IMR-90 (cell line): Measurements from ENCODE around the gene BRCA1. TPM values are rescaled to one million over a fixed set of nuclear protein-coding genes. Genes with fewer than 3 reads are reported as not detected.

Experiments used
- ATAC-seq: fragments of 200-7000 bp; cut with Tn5 transposase; 2 replicates; pipeline ENCODE4 v1.9.1; 2020; ENCODE audit warnings: low read depth, mild to moderate bottlenecking, moderate library complexity
- BruUV-seq: library from RNA; stranded (reverse); fragments of 400-500 nt; replicated peaks from 2 replicates; lab custom pipeline; 2021; lab: Mats Ljungman, UMichigan
- CTCF ChIA-PET: fragments of 300-600 bp; formaldehyde crosslinking; extraction: SDS; loops from one replicate; lab custom pipeline; 2021; ENCODE audit warnings: antibody characterized with exemption; lab: Yijun Ruan, JAX
- POLR2A ChIA-PET: fragments of 300-600 bp; sonication (Branson Sonifier 250); formaldehyde crosslinking; loops from one replicate; lab custom pipeline; 2022; ENCODE audit warnings: antibody characterized with exemption; ENCODE audit not compliant: unreplicated experiment; lab: Charles Lee
- DNase-seq: peaks from one replicate; pipeline ENCODE4 v3.0.0; 2013
- H2AFZ ChIP-seq: replicated peaks from 2 replicates; pipeline ENCODE3; 2013; ENCODE audit warnings: low read length, mild to moderate bottlenecking; ENCODE audit not compliant: poor library complexity
- H2AK5ac ChIP-seq: 2 replicates; pipeline ENCODE4 v1.6.1; 2013; ENCODE audit warnings: low read depth, low read length, inconsistent platforms
- H2AK9ac ChIP-seq: replicated peaks from 2 replicates; pipeline ENCODE3; 2013; ENCODE audit warnings: mild to moderate bottlenecking, low read depth, low read length, moderate library complexity; ENCODE audit not compliant: poor library complexity
- H2BK120ac ChIP-seq: 2 replicates; pipeline ENCODE4 v1.6.1; 2013; ENCODE audit warnings: low read depth, low read length, inconsistent platforms
- H2BK15ac ChIP-seq: 3 replicates; pipeline ENCODE4 v1.6.1; 2013; ENCODE audit warnings: low read depth, low read length, inconsistent platforms
- H2BK20ac ChIP-seq: 2 replicates; pipeline ENCODE4 v1.6.1; 2013; ENCODE audit warnings: low read depth, mild to moderate bottlenecking, inconsistent platforms, low read length, moderate library complexity
- H2BK5ac ChIP-seq: 2 replicates; pipeline ENCODE4 v1.6.1; 2013; ENCODE audit warnings: mild to moderate bottlenecking, low read depth, low read length, inconsistent platforms; ENCODE audit not compliant: poor library complexity, severe bottlenecking
- H3K14ac ChIP-seq: replicated peaks from 2 replicates; pipeline ENCODE4 v1.6.1; 2013; ENCODE audit warnings: low read depth, low read length, inconsistent platforms
- H3K18ac ChIP-seq: 2 replicates; pipeline ENCODE4 v1.6.1; 2013; ENCODE audit warnings: low read depth, low read length, control low read depth
- H3K23ac ChIP-seq: 2 replicates; pipeline ENCODE4 v1.6.1; 2013; ENCODE audit warnings: low read depth, low read length, inconsistent platforms
- H3K27ac ChIP-seq: 2 replicates; pipeline ENCODE4 v1.5.1; 2013; ENCODE audit warnings: mild to moderate bottlenecking, control low read depth, low read length; ENCODE audit not compliant: insufficient read depth
- H3K27me3 ChIP-seq: 2 replicates; pipeline ENCODE4 v1.6.1; 2013; ENCODE audit warnings: low read length; ENCODE audit not compliant: control insufficient read depth, insufficient read depth
- H3K36me3 ChIP-seq: 2 replicates; pipeline ENCODE4 v1.6.1; 2013; ENCODE audit warnings: low read length, mixed read lengths; ENCODE audit not compliant: control insufficient read depth, insufficient read depth
- H3K4ac ChIP-seq: 2 replicates; pipeline ENCODE4 v1.6.1; 2013; ENCODE audit warnings: low read depth, low read length, inconsistent platforms
- H3K4me1 ChIP-seq: 2 replicates; pipeline ENCODE4 v1.6.1; 2013; ENCODE audit warnings: low read length, mixed read lengths; ENCODE audit not compliant: control insufficient read depth, insufficient read depth
- H3K4me2 ChIP-seq: 2 replicates; pipeline ENCODE4 v1.6.1; 2013; ENCODE audit warnings: low read depth, mild to moderate bottlenecking, control low read depth, low read length, moderate library complexity
- H3K4me3 ChIP-seq: 2 replicates; pipeline ENCODE4 v1.5.1; 2013; ENCODE audit warnings: low read depth, mild to moderate bottlenecking, control low read depth, low read length, moderate library complexity; ENCODE audit not compliant: insufficient read depth
- H3K56ac ChIP-seq: 2 replicates; pipeline ENCODE4 v1.6.1; 2013; ENCODE audit warnings: low read length, inconsistent platforms; ENCODE audit not compliant: insufficient read depth; ENCODE audit errors: extremely low read depth
- H3K79me1 ChIP-seq, 2 experiments: 2 replicates each; pipeline ENCODE4 v1.6.1; 2013; ENCODE audit warnings: low read length in 2 of 2, inconsistent platforms in 1 of 2, low read depth in 1 of 2
- H3K9ac ChIP-seq: 2 replicates; pipeline ENCODE4 v1.6.1; 2013; ENCODE audit warnings: low read depth, low read length, control low read depth
- H3K9me1 ChIP-seq: 2 replicates; pipeline ENCODE4 v1.6.1; 2013; ENCODE audit warnings: low read length, inconsistent platforms; ENCODE audit not compliant: insufficient read depth
- H3K9me3 ChIP-seq: 2 replicates; pipeline ENCODE4 v1.6.1; 2013; ENCODE audit warnings: low read length; ENCODE audit not compliant: control insufficient read depth, insufficient read depth
- H4K20me1 ChIP-seq: 2 replicates; pipeline ENCODE4 v1.6.1; 2013; ENCODE audit warnings: low read length, inconsistent platforms; ENCODE audit not compliant: insufficient read depth
- H4K5ac ChIP-seq: 2 replicates; pipeline ENCODE4 v1.6.1; 2013; ENCODE audit warnings: mild to moderate bottlenecking, low read depth, low read length, control low read depth
- H4K8ac ChIP-seq, 2 experiments: 2 replicates each; pipeline ENCODE4 v1.6.1; 2013; ENCODE audit warnings: low read depth in 2 of 2, low read length in 2 of 2, control low read depth in 1 of 2, inconsistent platforms in 1 of 2
- H4K91ac ChIP-seq: 2 replicates; pipeline ENCODE4 v1.6.1; 2013; ENCODE audit warnings: low read depth, low read length, inconsistent platforms; ENCODE audit not compliant: insufficient read depth
- BHLHE40 ChIP-seq: fragments of 150-350 bp; IDR thresholded peaks from 2 replicates; pipeline ENCODE4 v1.6.1; 2016; ENCODE audit warnings: mild to moderate bottlenecking, low read depth, low read length
- CEBPB ChIP-seq: IDR thresholded peaks from 2 replicates; pipeline ENCODE4 v1.6.1; 2012; ENCODE audit warnings: low read depth, low read length, improper control_type of control experiment
- CHD1 ChIP-seq: IDR thresholded peaks from 2 replicates; pipeline ENCODE4 v1.6.1; 2012; ENCODE audit warnings: low read depth, low read length, improper control_type of control experiment
- CTCF ChIP-seq: conservative IDR thresholded peaks from 2 replicates; pipeline ENCODE4 v1.5.1; 2012; ENCODE audit warnings: mild to moderate bottlenecking, low read depth, low read length, improper control_type of control experiment
- ELK1 ChIP-seq: fragments of 150-350 bp; IDR thresholded peaks from 2 replicates; pipeline ENCODE4 v1.6.1; 2016; ENCODE audit warnings: low read depth, mild to moderate bottlenecking, low read length, moderate library complexity, borderline replicate concordance
- FOS ChIP-seq: fragments of 150-350 bp; IDR thresholded peaks from 2 replicates; pipeline ENCODE4 v1.6.1; 2016; ENCODE audit warnings: low read depth, low read length
- MAFK ChIP-seq: IDR thresholded peaks from 2 replicates; pipeline ENCODE4 v1.6.1; 2012; ENCODE audit warnings: low read depth, low read length, improper control_type of control experiment
- MAZ ChIP-seq: IDR thresholded peaks from 2 replicates; pipeline ENCODE4 v1.6.1; 2012; ENCODE audit warnings: low read depth, mild to moderate bottlenecking, low read length, improper control_type of control experiment, moderate library complexity, borderline replicate concordance
- MXI1 ChIP-seq: IDR thresholded peaks from 2 replicates; pipeline ENCODE4 v1.6.1; 2012; ENCODE audit warnings: low read depth, mild to moderate bottlenecking, low read length, moderate library complexity, borderline replicate concordance
- NFE2L2 ChIP-seq: fragments of 150-350 bp; IDR thresholded peaks from 2 replicates; pipeline ENCODE4 v1.6.1; 2016; ENCODE audit warnings: low read depth, mild to moderate bottlenecking, low read length
- POLR2A ChIP-seq: IDR thresholded peaks from 2 replicates; pipeline ENCODE4 v1.6.1; 2012; ENCODE audit warnings: mild to moderate bottlenecking, low read depth, low read length
- RAD21 ChIP-seq: IDR thresholded peaks from 2 replicates; pipeline ENCODE4 v1.6.1; 2012; ENCODE audit warnings: low read length, improper control_type of control experiment
- RCOR1 ChIP-seq: IDR thresholded peaks from 2 replicates; pipeline ENCODE4 v1.6.1; 2012; ENCODE audit warnings: mild to moderate bottlenecking, low read length, improper control_type of control experiment; ENCODE audit not compliant: insufficient replicate concordance
- RFX5 ChIP-seq: IDR thresholded peaks from 2 replicates; pipeline ENCODE4 v1.8.0; 2012; ENCODE audit warnings: low read depth, mild to moderate bottlenecking, low read length, moderate library complexity
- SMC3 ChIP-seq: fragments of 150-350 bp; IDR thresholded peaks from 2 replicates; pipeline ENCODE4 v1.6.1; 2016; ENCODE audit warnings: low read depth, mild to moderate bottlenecking, antibody characterized with exemption, low read length, moderate library complexity
- USF2 ChIP-seq: fragments of 150-350 bp; IDR thresholded peaks from 2 replicates; pipeline ENCODE4 v1.6.1; 2017; ENCODE audit warnings: mild to moderate bottlenecking, antibody characterized with exemption, low read length, low read depth
- WGBS, 2 experiments: methylation state at CpG; one replicate each; pipeline versions ENCODE4 v1.1.5 to v1.1.7; 2013; ENCODE audit warnings: missing lambda C conversion rate in 2 of 2; ENCODE audit not compliant: insufficient read length in 1 of 2; ENCODE audit errors: extremely low coverage in 2 of 2; 5-methylcytosine and 5-hydroxymethylcytosine counted together
- dilution Hi-C: fragments of 300-500 bp; cut with HindIII; formaldehyde crosslinking; loops from one replicate; pipeline ENCODE4 v1.14.3; 2018; ENCODE audit warnings: low sequenced_read_pairs; ENCODE audit not compliant: unreplicated experiment
- in situ Hi-C: fragments of 300-500 bp; cut with MboI; formaldehyde crosslinking; loops from 3 replicates; pipeline ENCODE4 v1.14.3; 2019; ENCODE audit warnings: low sequenced_read_pairs, inconsistent platforms, mixed read lengths
- intact Hi-C: fragments of 100-400 bp; cut with micrococcal nuclease; formaldehyde crosslinking; loops from 2 replicates; pipeline ENCODE4 v1.10.0; 2022
- polyA plus RNA-seq, 3 experiments: library from polyadenylated mRNA; depleted of rRNA; stranded (reverse); fragments of >200 nt; gene quantifications; 2 replicates each; pipeline ENCODE4 v1.2.3, GENCODE V29; 2012; ENCODE audit warnings: low replicate concordance in 1 of 3
- total RNA-seq: library from RNA; depleted of rRNA; stranded (reverse); fragments of >200 nt; gene quantifications from 2 replicates; pipeline ENCODE4 v1.2.3, GENCODE V29; 2012

Gene BRCA1
- total and polyA plus RNA-seq, 2 of the 4 experiments (the other 2 are of a cell fraction): 8.3 to 17.7 TPM

GRCh38 chr17:43013296-43013695, 111.9 kb downstream of the BRCA1 start:
- H3K9ac ChIP-seq: no peak overlapping the region
- no peaks in the 10 kb centered on the region for H3K4me1 ChIP-seq
- peaks cover 2 to 31% of the 10 kb centered on the region in 2 experiments; a peak in 3 of 4 replicates for H3K79me1 ChIP-seq
- no peak overlapping the region for H3K14ac ChIP-seq
- peaks cover 17% of the 10 kb centered on the region for H3K9me1 ChIP-seq
- no peak overlapping the region for H4K91ac ChIP-seq
- no peak overlapping the region for H2AK9ac ChIP-seq
- no peak overlapping the region for H2BK5ac ChIP-seq
- WGBS, 2 experiments: 89% methylated on average over 3 of the region's 8 CpGs; no CpG with 5 or more reads in 1 of the 2 experiments
- no peak overlapping the region for H2BK120ac ChIP-seq
- TF ChIP-seq BHLHE40 (no peak), MXI1 (no peak), FOS (no peak), CEBPB (no peak), NFE2L2 (no peak), RCOR1 (no peak), RAD21 (no peak), USF2 (no peak), SMC3 (no peak), CTCF (no peak), RFX5 (no peak), MAZ (no peak), CHD1 (no peak), POLR2A (no peak), ELK1 (no peak), MAFK (no peak)
- H4K20me1 ChIP-seq: peaks cover 16% of the 10 kb centered on the region; the same call in 1 of the 2 replicates
- in situ Hi-C loops: no loop called here
- no peak overlapping the region for H2AK5ac ChIP-seq
- H3K27me3 ChIP-seq: no peaks in the 10 kb centered on the region
- H2AFZ ChIP-seq: no peak overlapping the region
- intact Hi-C loops: no loop called here
- DNase-seq (no peak), ATAC-seq (no peak)
- no peak overlapping the region for H3K4me2 ChIP-seq
- peaks cover 49% of the 10 kb centered on the region for H3K36me3 ChIP-seq
- H3K18ac ChIP-seq: no peak overlapping the region
- no peak overlapping the region for H4K8ac ChIP-seq
- ChIA-PET CTCF (no interaction called here), POLR2A (no interaction called here)
- no peaks in the 10 kb centered on the region for H3K9me3 ChIP-seq
- no peak overlapping the region for H3K4ac ChIP-seq
- no peak overlapping the region for H2BK15ac ChIP-seq
- no peak overlapping the region for H3K23ac ChIP-seq
- no peak overlapping the region for H2BK20ac ChIP-seq
- H3K4me3 ChIP-seq: no peak overlapping the region
- no peak overlapping the region for H3K27ac ChIP-seq
- no TSS peak for BruUV-seq
- no peak overlapping the region for H3K56ac ChIP-seq
- H4K5ac ChIP-seq: no peak overlapping the region
- dilution Hi-C loops: no loop called here
